M059J (cell line): ENCODE results near the gene ZNF672. TPM values are rescaled to one million over a fixed set of nuclear protein-coding genes. Genes with fewer than 3 reads are reported as not detected.
"Not testable (repeated sequence)": the region's sequence is repeated elsewhere in the genome, so short reads cannot be mapped to it uniquely, and the experiment has no call there.

Experiments used
- DNase-seq: peaks from one replicate; pipeline ENCODE4 v3.0.0-alpha.2; 2012; ENCODE audit warnings: low read depth
- total RNA-seq: library from RNA; depleted of rRNA; stranded (reverse); fragments of >200 nt; shearing (Covaris generic); gene quantifications from 2 replicates; pipeline ENCODE4 v1.2.3, GENCODE V29; 2014

ZNF672 gene
- total RNA-seq, 1 experiment from 2014 or later, result 16.4 TPM

DNA sequence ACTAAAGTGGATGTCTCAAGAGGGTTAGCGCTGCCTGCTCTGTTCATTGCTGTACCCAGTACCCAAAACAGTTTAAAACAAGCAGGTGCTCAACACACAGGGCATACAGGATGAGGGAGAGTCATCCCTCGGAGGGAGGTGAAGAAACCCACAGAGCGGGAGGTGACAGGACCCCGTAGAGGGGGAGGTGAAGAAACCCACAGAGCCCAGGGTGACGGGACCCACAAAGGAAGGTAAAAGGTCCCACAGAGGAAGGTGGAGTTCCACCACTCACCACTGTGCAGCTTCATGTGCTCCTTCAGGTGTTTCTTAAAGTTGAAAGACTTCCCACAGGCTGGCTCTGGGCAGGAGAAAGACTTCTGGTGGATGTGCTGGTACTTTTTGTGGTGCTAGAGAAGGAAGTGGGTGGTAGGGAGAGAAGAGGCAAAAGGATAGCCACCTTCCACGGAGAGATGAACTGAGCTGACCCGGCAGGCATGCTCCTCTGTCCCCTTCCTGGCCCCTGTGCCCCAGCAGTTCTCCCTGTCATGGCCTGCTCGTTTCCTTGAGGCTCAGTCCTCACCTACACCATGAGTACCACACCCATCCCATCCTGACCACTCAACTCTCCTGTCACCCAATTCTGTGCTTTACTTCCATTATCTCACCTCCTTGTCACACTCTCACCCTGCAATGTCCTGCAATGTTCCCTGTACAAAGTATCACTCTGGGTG, 15.8 kb downstream of the ZNF672 start:
- DNase-seq, result no peak

DNA sequence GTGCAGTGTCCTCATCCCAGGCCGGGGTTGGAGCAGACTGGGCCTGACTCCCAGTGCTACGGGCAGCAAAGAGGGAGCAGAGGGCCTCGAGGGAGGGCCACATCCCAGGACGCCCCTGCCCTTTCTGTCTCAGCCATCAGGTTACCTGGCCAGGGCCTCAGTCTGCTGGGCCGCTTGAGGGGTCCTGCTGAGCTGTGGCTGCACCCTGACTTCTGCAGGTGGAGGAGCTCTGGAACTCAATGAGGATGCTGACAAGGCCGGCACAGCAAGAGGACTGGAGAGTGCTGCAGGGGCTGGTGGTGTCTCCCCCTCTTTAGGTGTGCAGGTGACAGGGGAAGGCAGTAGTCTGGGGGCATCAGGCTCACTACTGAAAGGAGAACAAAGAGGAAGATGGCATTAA, 17.6 kb downstream of the ZNF672 start:
- DNase-seq, result no peak

DNA sequence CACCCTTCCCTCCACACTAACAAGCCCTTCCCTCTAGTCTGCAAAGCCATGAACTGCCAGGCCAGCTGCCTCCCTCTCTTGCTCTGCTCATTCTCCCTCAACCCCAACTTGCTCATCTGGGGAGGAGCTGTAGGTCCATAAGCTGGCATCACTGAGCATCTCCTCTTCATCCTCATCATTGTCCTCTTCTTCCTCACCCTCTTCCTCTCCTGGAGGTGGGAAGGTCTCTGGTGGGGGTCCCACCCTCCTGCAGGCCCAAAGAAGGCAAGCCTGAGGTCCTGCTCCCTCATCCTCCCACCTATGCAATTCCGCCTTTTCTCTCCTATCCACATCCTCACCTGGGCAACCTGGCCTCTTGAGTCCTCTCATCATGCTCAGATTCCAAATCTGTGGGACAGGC, 18.2 kb downstream of the ZNF672 start:
- no peak for DNase-seq

DNA sequence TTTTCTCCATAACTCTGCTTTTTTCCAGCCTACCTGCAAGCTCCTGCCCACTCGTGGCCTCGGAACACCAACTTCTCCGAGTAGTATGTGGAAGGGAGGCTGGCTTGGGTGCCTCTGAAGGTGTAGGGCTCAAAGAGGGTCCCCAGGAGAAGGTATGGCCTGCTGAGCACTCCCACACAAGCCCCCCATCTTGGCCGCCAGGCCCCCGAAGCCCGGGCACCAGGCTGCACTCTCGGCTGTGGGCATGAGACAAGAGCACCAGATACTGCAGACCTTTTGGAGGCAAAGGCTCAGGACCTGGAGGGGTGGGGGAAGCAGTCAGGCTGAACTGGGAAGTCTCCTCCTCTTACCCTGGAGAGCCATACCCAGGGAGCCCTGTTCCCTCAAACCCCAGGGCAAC, 19.2 kb downstream of the ZNF672 start:
- no peak for DNase-seq

DNA sequence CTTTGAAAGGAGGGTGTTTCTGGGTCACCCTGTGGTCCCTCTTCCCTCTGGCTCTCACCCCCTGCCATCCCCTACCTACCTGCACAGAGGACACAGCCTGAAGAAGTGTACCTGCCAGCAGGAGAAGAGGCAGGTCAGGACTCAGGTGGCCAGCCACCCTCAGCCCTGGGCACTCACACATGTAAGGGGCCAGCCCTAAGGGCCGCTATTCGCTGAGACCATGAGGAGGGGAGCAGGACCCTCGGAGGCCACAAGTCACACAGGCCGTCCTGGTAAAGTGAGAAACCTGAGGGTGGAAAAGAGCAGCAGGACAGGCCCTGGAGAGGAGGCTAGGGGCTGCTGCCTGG, 19.7 kb downstream of the ZNF672 start:
- no peak for DNase-seq

DNA sequence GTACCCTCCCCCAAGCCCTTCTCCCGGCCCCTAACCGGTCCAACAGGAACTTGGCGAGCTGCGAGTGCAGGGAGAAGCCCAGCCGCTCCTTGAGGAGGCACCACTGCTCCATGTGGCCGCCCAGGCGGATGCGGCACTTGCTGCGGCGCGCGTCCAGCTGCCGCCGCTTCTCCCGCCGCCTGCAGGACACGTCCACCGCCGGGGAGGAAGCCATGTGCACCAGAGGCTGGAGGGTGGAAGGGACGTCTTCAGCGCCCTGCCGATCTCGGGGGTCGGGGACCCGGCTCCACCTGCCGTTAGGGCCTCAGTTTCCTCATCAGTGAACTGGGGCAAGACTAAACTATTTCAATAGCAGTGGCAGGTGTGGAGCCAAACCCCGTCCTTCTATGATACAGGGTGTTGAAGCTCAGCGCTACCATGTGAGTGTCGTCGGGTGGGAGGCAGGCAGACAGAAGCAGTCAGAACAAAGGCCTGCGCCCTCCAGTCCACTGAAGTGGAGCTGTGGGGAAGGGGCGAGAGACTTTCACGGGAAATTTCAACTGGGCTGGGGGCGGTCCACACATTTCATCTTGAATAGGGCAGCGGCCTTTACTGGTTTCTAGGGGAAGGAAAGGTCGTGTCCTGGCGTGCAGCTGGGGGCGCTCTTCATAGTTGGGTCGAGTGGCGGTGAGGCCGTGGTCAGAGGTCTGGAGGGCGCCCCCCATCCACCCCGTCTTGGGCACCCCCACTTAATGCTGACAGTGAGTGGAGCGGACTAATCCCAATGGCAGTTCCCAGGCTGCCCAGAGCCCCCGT, 20.3 kb downstream of the ZNF672 start:
- DNase-seq, result peak; percentile 53

DNA sequence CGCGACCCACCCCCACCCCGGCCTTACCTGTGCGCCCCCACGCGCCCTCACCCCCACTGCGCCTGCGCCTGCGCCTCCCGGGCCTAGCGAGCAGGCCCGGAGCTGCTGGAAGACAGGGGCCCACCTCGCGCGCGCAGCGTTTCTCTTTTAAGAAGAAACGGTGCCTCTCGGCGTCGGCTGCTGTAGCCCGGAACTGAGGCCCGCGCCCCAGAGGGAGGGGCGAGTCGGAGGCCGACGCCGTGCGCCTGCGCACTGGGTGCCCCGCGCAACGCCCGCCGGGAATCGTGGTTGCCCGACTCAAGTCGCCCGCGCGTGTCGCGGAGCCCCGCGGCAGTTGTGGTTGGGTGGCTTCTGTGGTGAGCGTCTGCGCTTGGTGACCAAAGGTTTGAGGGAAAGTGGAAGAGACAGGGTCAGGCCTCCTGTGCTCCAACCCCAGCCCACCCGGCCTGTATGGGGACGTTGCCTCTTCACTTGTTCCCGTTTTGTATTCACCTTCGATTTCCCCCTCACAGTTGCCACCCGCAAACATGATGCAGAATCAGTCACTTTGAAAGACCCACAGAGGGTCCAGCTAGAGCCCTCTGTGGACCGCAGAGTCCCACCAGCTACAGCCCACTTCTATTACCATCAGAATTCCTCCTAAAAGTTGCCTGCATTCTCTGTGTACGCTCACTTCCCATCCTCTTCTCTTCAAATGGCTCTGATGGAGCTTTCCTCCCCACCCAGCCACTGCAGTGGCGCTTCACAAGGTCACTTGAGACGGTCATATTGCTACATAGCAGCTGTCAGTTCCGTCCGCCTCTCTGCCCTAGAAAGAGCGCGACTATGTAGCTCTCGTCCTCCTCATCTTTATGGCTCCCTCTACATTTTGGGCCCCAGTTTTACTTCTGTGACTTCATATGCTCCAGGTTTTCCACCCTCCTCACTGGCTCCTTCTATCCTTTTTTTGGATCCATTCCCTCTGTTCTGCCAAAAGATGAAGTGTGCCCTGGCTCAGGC, 21.2 kb downstream of the ZNF672 start, which contains the start of gene ZNF692:
TSS of gene ZNF692 (minus strand) at position 195 of the 999 bp plus-strand sequence. CDS start 776 bp downstream, outside the sequence.
- peak; percentile 89 for DNase-seq

DNA sequence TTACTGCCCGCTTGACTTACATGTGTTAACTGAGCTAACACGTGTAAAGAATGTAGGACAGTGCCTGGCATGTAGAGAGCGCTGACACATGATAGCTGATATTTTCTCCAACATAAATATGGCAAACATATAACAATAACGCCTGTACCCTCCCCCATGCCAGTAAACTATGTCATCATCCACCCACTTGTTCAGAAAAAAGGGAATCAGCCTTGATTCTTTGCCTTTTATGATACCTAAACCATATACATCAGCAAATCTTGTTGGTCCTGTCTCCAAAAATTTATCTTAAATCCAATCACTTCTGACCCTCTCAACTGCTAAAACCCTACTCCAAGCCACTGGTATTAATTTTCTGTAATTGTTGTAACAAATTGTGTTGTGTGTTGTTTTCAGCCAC, 22.0 kb downstream of the ZNF672 start:
- no peak for DNase-seq

DNA sequence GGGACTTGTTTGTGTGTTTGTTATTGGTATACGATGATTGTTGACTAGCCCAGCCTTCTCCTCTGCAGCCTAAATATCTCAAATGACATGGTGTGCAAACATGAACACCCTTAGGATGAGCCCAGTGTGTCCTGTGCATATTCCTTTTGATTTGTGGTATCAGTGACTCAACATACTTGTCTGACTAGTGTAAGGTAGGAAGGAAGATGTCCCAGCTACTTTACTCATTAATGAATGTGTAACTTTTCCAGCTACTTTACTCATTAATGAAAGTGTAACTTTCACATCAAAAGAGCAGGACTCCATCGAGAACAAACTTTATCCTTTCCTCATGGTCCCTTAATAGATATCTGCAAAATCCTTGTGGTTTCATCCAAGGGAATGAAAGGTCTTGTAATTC, 23.6 kb downstream of the ZNF672 start:
- no peak for DNase-seq

DNA sequence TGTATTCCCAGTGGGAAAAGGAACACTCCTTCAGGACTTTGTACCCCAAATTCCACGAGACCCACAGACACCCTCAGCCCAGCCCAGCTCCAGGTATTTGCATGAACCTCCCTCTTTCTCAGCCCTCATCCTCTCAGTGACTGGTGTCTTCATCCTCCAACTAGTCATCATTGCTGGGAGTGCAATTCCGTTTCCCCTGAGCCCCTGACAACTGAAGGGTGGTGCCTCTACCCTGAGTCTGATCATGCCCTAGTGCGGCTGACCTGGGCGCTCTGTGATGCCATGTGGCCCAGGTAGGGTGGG, 24.6 kb downstream of the ZNF672 start:
- no peak for DNase-seq

DNA sequence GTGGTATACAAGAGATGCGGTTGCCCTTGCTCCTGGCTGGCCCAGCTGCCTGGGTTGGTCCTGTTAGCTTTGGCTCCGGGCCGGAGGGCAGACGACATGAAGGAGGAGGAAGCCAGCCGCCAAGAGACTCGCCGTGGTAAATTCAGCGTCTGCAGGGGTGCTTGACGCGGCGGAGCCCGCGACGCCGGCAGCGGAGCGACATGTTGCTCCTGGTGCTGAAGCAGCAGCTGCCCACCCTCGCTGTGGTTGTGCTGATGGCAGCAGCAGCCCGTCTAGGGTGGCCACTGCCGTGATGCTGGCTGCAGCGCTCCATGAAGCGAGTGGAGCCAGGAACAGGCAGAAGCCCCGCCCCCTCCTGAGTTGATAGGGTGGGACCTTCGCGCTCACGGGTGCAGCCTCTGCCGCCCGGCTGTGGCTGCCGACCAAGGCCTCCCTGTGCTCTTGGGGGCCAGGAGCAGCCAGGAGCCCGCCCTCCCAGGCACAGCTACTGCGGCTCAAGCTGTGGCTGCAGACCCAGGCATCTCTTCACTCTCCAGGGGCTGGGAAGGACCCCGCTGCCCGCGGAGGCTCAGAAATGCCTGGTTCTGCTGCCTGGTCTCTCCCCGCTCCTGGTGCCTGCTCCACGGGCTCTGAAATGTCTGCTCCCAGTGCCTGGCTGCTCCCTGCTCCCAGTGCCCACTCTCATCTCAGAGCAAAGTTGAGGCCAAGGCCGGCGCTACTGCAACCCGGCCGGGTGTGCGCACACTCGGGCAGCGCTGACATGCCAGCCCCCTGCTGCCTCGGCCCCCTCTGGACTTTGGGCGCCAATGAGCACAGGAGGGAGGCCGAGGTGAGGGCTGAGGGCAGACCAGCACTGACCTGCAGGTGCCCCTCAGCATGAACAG, 25.2 kb downstream of the ZNF672 start:
- DNase-seq, result peak; percentile 64

DNA sequence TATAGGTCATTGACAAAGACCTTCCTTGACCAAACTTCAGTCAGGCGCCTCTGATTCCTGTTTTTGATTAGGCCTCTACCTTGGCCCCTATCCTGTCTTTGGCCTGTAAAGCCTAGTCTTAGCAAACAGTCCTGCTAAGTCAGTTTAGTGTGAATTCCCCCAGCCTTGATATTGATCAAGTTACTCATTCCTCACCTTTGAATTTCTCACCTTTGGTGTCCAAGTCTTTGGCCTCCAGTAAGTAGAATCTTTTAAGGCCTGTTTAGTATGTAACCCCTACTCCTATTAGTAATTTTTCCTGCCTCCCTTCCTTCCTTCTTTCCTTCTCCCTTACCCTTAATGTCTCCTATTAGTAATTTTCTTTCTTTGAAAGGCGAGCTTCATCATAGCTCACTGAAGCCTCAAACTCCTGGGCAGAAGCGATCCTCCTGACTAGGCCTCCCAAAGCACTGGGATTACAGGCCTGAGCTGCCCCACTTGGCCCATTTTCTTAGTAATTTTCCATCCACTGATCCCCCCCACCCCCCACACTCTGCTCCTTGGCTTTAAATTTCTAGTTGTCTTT, 33.9 kb downstream of the ZNF672 start:
- no peak for DNase-seq

DNA sequence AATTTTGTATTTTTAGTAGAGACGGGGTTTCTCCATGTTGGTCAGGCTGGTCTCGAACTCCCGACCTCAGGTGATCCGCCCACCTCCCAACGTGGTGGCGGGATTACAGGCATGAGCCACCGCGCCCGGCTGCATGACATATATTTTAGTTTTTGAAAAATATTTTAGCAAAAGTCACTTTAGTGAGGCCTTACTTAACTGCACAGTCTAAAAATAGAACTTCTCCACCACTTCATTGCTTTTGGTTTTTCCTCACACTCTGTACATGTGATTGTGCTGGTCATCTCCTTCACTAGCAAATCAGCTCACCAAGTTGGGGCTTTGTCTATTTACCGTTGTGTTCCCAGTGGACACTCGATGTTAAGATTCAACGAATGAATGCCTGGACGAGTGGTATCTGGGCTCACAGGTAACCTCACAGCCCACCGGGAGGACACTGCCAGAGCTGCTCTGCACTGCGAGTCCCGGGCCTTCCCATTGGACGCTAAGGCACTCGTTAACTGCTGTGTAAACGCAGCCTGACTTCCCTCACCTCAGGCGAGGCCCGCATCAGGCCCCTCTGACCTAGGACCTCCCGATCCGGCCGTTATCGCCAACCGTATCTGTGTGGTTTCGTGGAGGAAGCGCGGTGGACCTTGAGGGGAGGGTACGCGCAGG, 34.9 kb downstream of the ZNF672 start:
- DNase-seq, result peak; percentile 49

DNA sequence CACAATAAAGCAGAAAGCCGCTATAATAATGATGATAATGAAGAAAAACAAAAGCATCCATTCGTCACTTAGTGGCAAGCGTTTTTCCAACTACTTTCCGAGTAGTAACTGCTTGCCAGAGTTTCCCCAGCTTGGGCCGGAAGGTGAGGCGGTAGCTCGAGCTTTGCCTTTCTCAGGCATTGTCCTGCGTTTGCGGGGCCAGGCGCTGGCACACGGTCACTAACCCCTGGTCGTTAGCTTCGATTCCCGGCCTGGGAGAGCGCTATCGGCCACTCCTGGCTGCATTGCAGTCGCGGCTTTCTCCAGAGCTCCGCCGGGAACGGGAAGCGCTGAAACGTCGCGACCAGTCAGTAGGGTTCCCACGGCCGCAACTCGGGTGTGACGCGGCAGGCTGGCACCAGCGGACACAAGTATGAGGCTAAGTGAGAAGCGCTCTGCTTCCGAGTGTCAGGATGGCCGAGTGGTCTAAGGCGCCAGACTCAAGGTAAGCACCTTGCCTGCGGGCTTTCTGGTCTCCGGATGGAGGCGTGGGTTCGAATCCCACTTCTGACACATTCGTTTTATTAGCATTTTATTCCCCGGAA, 35.5 kb downstream of the ZNF672 start:
- peak; percentile 91 for DNase-seq

DNA sequence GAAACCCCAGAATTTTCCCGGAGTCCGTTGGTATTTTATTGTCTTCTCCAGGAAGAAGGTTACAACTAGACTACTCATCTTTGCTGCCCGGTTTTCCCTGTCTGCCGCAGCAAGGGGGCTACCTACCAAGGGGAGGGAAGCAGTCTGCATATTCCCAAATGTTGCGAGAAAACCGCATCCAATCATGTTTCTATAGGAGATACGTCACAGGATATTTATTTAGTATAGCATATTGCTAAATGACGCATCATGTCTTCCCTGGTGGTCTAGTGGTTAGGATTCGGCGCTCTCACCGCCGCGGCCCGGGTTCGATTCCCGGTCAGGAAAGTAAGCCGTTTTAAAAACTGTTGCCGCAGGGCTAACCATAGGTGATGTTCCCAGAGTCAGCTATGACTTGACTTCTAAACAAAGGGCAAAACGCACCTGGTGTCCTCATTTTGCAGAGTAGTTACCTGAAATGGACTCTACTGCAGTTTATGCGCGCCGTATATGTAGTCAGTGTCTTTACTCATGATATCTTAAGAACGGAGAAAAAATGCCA, 36.0 kb downstream of the ZNF672 start:
- peak; percentile 81 for DNase-seq

DNA sequence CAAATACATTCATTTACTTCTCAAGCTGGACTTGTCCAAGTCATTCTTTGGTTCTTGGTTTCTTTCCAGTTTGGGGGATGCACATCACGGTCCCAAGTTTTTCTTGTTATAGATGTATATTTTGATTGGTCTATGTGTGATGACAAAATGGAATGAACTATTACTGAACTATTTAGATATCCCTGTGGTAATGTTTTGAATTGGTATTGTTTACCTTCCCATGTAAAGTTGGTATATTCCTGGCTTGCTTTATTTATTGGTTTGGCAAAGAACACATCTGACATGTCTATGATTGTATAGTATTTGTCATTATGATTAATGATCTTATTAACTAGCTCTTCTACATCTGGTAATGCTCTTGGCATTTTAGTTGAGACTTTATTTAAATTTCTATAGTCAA, 43.2 kb downstream of the ZNF672 start:
- no peak for DNase-seq

DNA sequence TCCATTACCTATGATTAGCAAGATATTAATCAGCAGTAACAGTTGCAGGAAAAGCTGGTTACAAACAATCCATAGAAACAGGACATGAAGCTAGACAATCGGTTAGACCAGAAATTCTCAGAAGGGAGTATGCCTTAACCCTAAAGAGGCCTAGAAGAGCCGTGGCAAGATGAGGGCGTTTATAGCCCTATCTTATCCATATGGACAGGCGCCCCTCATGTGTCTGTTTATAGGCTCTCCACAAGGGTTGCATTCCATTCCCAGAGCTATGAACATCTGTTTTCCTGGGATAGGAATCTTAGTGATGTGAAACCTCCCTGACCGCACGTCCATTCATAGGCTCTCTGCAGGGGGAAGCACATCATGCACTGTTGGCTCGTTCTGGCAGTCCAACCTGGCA, 44.4 kb downstream of the ZNF672 start:
- DNase-seq, result not testable (repeated sequence)

DNA sequence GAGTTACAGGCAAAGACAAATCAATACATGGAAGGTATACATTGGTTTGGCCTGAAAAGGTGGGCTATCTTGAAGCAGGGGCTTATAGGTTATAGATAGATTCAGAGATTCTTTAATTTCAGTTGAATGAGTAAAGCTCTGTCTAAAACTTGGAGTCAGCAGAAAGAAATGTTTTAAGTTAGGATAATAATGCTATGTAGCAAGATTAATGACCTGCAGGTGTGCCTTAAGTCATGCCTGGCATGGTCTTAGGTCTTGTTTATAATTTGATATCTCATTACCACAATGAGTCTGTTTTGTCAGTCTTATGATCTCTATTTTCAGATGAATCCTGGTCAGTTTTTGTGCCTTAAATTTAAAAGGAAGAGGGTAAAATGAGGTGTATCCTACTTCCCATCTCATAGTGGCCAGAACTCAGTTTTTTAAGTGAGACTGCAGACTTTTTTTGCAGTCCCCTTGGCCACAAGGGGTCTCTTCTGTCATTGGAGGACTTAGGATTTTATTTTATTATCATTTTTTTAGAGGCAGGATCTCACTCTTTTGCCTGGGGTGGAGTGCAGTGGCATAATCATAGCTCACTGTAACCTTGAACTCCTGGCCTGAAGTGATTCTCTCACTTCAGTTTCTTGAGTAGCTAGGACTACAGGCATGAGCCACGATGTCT, 46.7 kb downstream of the ZNF672 start:
- no peak for DNase-seq

DNA sequence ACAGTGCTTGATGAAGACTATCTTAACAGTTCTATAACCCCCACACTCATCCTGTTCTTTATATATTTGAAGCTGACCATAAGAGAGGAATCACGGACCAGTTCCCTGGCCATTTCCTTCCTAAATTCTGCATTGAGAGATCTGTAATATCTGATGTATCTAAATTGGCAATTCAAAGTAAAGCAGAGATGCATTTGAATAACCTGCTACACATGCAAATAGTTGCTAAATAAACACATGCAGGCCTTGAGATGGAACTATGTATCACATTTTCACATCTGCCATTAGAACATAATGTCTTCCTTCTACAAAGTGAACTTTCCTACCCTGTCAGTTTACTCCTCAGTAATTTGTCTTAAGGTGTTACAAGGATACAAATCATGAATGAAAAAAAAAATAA, 47.6 kb downstream of the ZNF672 start:
- no peak for DNase-seq
